AG09309 (cell line): Measurements from ENCODE around the gene TSPAN4.

Source experiments
- DNase-seq: peaks from one replicate; pipeline ENCODE4 v3.0.0-alpha.2; 2010; ENCODE audit warnings: low read depth
- H3K4me3 ChIP-seq: 2 replicates; pipeline ENCODE4 v1.5.1; 2011; ENCODE audit warnings: mild to moderate bottlenecking, low read depth, low read length, moderate library complexity; ENCODE audit not compliant: control insufficient read depth
- CTCF ChIP-seq: IDR thresholded peaks from 2 replicates; pipeline ENCODE4 v1.5.1; 2011; ENCODE audit warnings: mild to moderate bottlenecking, low read depth, low read length, inconsistent platforms; ENCODE audit not compliant: insufficient read depth, control insufficient read depth; ENCODE audit errors: missing control alignments

TSPAN4 gene

GRCh38 chr11:854601-855329 lies 12.1 kb downstream of the TSPAN4 start:
- no peak overlapping the region for H3K4me3 ChIP-seq
- no peak for TF ChIP-seq CTCF
- DNase-seq, result no peak

- no peak for DNase-seq
- TF ChIP-seq CTCF, result no peak
- no peak overlapping the region for H3K4me3 ChIP-seq
Observed at GRCh38 chr11:855330-855674, 12.7 kb downstream of the TSPAN4 start.

GRCh38 chr11:855796-856195 lies 13.1 kb downstream of the TSPAN4 start:
- no peak for DNase-seq
- no peak for TF ChIP-seq CTCF
- H3K4me3 ChIP-seq, result no peak overlapping the region

GRCh38 chr11:856397-856796 lies 13.7 kb downstream of the TSPAN4 start:
- no peak overlapping the region for H3K4me3 ChIP-seq
- DNase-seq, result no peak
- TF ChIP-seq CTCF, result no peak

DNA sequence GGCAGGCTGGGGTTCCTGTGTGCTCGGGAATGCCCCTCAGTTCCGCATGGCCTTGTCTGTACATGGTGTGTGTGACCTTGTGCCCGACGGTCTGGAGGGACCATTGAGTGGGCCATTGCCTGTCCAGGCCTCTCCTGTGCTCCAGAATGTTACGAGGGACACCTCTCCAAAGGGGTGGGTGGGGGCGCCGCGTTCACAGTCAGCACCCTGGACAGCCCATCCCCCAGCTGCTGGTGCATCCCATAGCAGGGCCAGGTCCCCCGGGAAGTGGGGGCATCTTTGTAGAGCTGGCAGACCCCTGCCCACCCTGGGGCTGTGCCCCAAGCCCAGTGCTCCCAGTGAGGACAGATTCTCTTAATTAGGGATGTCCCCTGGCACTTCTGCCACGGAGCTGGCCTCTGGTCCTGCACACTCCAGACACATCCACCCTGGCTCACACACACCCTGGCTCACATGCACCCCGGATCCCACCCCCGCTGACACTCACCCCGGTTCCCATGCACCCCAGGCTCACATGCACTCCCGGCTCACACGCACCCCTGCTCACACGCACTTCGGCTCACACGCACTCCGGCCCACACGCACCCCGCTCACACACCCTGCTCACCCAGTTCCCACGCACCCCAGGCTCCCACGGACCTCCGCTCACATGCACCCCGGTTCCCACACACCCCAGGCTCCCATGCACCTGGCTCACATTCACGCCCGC lies 15.6 kb downstream of the TSPAN4 start:
- no peak for TF ChIP-seq CTCF
- no peak for DNase-seq
- no peak overlapping the region for H3K4me3 ChIP-seq

DNA sequence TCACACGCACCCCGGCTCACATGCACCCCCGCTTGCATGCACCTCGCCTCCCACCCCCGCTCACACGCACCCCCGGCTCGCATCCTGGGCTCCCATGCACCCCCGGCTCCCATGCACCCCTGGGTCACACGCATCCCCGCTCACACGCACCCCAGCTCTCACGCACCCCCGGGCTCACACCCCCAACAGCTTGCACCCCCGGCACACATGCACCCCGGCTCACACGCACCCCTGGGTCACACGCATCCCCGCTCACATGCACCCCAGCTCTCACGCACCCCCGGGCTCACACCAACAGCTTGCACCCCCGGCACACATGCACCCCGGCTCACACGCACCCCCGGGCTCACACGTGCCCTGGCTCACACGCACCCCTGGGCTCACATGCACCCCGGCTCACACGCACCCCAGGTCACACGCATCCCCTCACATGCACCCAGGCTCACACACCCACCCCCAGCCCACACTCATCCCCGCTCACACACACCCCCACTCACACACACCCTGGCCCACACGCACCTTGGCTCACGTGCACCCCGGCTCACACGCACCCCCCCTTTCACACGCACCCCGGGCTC lies 16.2 kb downstream of the TSPAN4 start:
- DNase-seq, result no peak
- TF ChIP-seq CTCF, result no peak
- no peak overlapping the region for H3K4me3 ChIP-seq
